PFSK-1 (cell line): ENCODE results near the gene PROC.

Experiments used
- FOXP2 ChIP-seq: optimal IDR thresholded peaks from 2 replicates; pipeline ENCODE3; 2011; ENCODE audit warnings: borderline replicate concordance, control low read depth, inconsistent platforms; ENCODE audit not compliant: insufficient read depth; ENCODE audit errors: extremely low read length, extremely low read depth
- POLR2AphosphoS5 ChIP-seq: IDR thresholded peaks from 2 replicates; pipeline ENCODE4 v1.6.1; 2012; ENCODE audit warnings: low read depth, mild to moderate bottlenecking, control low read depth, low read length, moderate library complexity
- REST ChIP-seq, 2 experiments: IDR thresholded peaks; 2 replicates each; pipeline versions ENCODE4 v1.6.1 to v1.8.0; 2011 to 2012; ENCODE audit warnings: low read depth in 2 of 2, low read length in 2 of 2, control low read depth in 1 of 2, inconsistent platforms in 1 of 2, mild to moderate bottlenecking in 1 of 2, moderate library complexity in 1 of 2; ENCODE audit not compliant: insufficient read depth in 1 of 2
- SIN3A ChIP-seq: IDR thresholded peaks from 2 replicates; pipeline ENCODE4 v1.6.1; 2012; ENCODE audit warnings: mild to moderate bottlenecking, low read length, moderate library complexity, borderline replicate concordance; ENCODE audit not compliant: insufficient read depth
- TAF1 ChIP-seq: IDR thresholded peaks from 2 replicates; pipeline ENCODE4 v1.6.1; 2012; ENCODE audit warnings: low read length, control low read depth, borderline replicate concordance; ENCODE audit not compliant: insufficient read depth

PROC gene

GRCh38 chr2:127428057-127428814 is 10.0 kb downstream of the PROC start:
- TF ChIP-seq SIN3A (no peak), POLR2AphosphoS5 (no peak), FOXP2 (no peak), TAF1 (no peak), REST (IDR thresholded peaks at IDR 0.05; ENCODE audit: insufficient read depth in 1 of 2, low read depth in 2 of 2, low read length in 2 of 2) (no peak)

GRCh38 chr2:127428815-127429109 is 10.5 kb downstream of the PROC start:
- no peak for TF ChIP-seq SIN3A
- no peak for TF ChIP-seq TAF1
- TF ChIP-seq REST (IDR thresholded peaks at IDR 0.05; ENCODE audit: insufficient read depth in 1 of 2, low read depth in 2 of 2, low read length in 2 of 2): no peak
- no peak for TF ChIP-seq FOXP2
- no peak for TF ChIP-seq POLR2AphosphoS5

GRCh38 chr2:127429291-127429690 is 11.1 kb downstream of the PROC start:
- TF ChIP-seq SIN3A (no peak), POLR2AphosphoS5 (no peak), FOXP2 (no peak), REST (IDR thresholded peaks at IDR 0.05; ENCODE audit: insufficient read depth in 1 of 2, low read depth in 2 of 2, low read length in 2 of 2) (no peak), TAF1 (no peak)

GRCh38 chr2:127429844-127430425 is 11.7 kb downstream of the PROC start:
- TF ChIP-seq FOXP2 (no peak), POLR2AphosphoS5 (no peak), SIN3A (no peak)

GRCh38 chr2:127431408-127432023 is 13.3 kb downstream of the PROC start:
- TF ChIP-seq SIN3A (no peak), FOXP2 (no peak), POLR2AphosphoS5 (no peak), TAF1 (no peak), REST (IDR thresholded peaks at IDR 0.05; ENCODE audit: insufficient read depth in 1 of 2, low read depth in 2 of 2, low read length in 2 of 2) (no peak)
